ENCODE data around the gene VCL. TPM values are rescaled to one million over a fixed set of nuclear protein-coding genes. Genes with fewer than 3 reads are reported as not detected.

The VCL gene
- total RNA-seq, 1 donor from 2014 or later = 165 TPM

GRCh38 chr10:74083304-74083703, 85.4 kb downstream of the VCL start:
- ATAC-seq (no peak), DNase-seq (ENCODE audit: low spot score) (no peak)
- intact Hi-C loops (cut with DNase I) = no loop called here

DNA sequence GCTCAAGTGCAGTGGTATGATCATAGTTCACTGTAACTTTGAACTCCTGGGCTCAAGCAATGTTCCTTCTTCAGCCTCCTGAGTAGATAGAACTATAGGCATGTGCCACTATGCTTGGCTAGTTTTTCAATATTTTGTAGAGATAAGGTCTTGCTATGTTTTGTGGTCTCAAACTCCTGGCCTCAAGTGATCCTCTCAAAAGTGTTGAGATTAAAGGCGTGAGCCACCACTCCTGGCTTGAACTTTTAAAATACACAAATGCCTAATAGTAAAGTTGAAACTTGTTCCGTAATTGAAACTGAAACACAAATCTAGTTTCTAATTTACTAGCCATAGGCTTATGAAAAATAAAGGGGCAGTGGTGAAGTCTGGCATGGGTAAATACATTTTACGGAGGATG, 87.0 kb downstream of the VCL start:
- DNase-seq (ENCODE audit: low spot score) = no peak
- no peak for ATAC-seq
- intact Hi-C loops (cut with DNase I) = no loop called here

- intact Hi-C loops (cut with DNase I) = no loop called here
- DNase-seq (ENCODE audit: low spot score) (no peak), ATAC-seq (peak; percentile 23)
Measured at GRCh38 chr10:74086317-74086716, 88.4 kb downstream of the VCL start.

GRCh38 chr10:74088722-74089121, 90.8 kb downstream of the VCL start:
- DNase-seq (ENCODE audit: low spot score) (no peak), ATAC-seq (no peak)
- intact Hi-C loops (cut with DNase I) = no loop called here

- intact Hi-C loops (cut with DNase I) = no loop called here
- no peak for ATAC-seq
- DNase-seq (ENCODE audit: low spot score) = no peak
Measured at GRCh38 chr10:74092372-74092771, 94.5 kb downstream of the VCL start.

DNA sequence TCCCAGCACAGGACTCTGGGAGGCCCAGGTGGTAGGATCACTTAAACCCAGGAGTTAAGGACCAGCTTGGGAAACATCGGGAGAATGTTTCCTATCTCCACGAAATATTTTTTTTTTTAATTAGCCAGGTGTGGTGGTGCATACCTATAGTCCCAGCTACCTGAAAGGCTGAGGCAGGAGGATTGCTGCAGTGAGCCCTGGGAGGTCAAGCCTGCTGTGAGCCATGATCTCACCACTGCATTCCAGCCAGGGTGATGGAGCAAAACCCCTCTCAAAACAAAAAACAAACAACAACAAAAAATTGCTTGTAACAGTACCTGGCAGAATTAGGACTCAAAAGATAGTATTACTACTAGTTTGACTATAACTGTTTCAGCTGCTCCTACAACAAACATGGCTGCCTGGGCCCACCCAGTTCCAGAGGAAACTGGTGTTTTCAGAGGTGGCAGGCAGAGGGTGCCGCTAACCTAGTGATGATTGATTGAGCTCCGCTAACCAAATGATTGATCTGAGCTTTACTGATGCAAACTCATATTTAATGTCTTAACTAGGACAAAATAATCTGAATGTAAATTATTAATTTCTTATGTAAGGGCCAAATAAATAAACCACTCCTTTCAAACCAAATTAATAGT, 95.7 kb downstream of the VCL start:
- intact Hi-C loops (cut with DNase I) = no loop called here
- DNase-seq (ENCODE audit: low spot score) = no peak
- no peak for ATAC-seq

DNA sequence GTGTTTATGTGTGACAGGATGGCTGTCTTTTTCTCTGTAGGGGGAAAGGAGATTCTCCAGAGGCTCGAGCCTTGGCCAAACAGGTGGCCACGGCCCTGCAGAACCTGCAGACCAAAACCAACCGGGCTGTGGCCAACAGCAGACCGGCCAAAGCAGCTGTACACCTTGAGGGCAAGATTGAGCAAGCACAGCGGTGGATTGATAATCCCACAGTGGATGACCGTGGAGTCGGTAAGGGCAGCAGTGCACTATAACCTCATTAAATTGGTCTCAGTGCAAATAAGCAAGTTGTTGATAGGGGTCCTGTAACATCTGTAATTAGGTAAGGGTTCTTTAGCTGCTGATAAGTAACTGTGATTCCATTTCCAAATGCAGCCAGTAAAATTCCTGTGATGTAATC, 96.3 kb downstream of the VCL start:
- intact Hi-C loops (cut with DNase I) = no loop called here
- no peak for DNase-seq (ENCODE audit: low spot score)
- ATAC-seq = no peak

GRCh38 chr10:74096777-74097176, 98.9 kb downstream of the VCL start:
- ATAC-seq = no peak
- intact Hi-C loops (cut with DNase I) = no loop called here
- no peak for DNase-seq (ENCODE audit: low spot score)

DNA sequence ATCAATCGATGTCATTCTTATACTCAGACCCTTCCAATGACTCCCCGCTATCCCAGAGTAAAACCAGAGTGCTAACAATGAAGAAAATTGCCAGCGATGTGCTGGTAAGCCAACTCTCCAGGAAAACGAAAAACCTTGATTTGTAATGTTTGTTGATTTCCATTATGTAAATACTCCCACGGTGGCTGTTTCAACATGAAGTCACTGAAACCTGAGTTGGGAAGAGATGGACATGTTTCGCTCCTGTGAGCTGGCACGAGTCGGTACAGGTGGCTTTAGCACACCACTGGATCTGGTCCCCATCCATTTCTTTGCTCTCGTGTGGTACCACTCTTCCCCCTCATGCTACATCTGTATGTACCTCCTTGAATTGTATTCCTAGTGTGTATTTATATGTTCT, 99.9 kb downstream of the VCL start:
- intact Hi-C loops (cut with DNase I) = no loop called here
- no peak for DNase-seq (ENCODE audit: low spot score)
- no peak for ATAC-seq

- DNase-seq (ENCODE audit: low spot score) = no peak
- intact Hi-C loops (cut with DNase I) = no loop called here
- no peak for ATAC-seq
Measured at GRCh38 chr10:74099420-74099819, 101.5 kb downstream of the VCL start.

DNA sequence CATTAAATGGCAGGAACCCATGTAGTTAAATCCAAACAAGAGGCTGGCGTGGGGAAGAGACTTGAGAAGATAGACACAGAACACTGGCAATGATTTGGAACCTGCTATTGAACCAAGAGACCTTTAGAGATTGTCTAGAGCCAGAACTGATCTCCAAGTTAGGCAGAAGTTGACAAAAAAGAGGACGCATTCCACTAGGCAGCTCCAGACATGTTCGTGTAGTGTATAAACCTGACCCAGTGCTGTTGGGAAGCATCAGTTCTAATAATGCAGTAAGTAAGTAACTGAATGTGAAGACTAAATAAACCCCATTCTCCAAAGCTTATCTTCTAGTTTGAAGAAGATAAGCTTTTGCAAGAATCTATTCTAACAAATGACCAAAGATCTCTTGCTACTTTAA, 101.9 kb downstream of the VCL start:
- no peak for ATAC-seq
- intact Hi-C loops (cut with DNase I) = no loop called here
- no peak for DNase-seq (ENCODE audit: low spot score)

DNA sequence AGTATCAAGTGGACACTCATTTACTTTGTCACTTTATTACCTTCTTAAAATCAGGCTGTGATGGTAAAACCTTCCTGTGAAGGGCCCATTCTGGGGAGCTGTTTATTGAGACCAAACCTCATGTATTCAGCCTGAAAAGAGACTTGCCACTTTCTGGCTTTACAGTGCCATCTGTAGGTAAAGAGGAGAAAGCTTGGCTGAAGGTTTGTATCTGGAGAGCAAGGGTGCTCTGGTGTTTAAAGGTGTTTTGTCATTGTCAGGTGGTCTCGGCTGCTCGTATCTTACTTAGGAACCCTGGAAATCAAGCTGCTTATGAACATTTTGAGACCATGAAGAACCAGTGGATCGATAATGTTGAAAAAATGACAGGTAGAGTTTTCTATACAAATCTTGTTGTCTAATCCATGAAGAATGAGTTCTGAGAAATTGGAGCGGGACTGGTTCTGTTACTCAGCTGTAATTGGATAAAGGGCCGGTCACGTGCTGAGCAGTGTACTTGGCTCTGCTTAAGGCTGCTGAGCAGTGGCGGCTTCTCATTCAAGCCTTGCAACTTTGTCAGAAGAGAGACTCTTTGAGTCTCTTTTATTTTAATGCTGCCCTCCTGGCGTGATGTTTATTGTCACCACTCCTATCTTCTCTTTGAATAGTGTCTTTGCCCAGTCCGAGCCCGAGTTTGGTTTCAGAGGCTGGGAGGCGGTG, 105.8 kb downstream of the VCL start:
- ATAC-seq (no peak), DNase-seq (ENCODE audit: low spot score) (no peak)
- intact Hi-C loops (cut with DNase I) = no loop called here

GRCh38 chr10:74104480-74104879, 106.6 kb downstream of the VCL start:
- ATAC-seq (no peak), DNase-seq (ENCODE audit: low spot score) (no peak)
- intact Hi-C loops (cut with DNase I) = no loop called here

DNA sequence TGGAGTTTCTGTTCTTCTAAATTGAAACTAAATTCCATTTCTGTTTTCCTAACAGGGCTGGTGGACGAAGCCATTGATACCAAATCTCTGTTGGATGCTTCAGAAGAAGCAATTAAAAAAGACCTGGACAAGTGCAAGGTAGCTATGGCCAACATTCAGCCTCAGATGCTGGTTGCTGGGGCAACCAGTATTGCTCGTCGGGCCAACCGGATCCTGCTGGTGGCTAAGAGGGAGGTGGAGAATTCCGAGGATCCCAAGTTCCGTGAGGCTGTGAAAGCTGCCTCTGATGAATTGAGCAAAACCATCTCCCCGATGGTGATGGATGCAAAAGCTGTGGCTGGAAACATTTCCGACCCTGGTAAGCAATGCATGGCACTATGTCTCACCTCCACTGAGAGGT, 107.1 kb downstream of the VCL start:
- ATAC-seq (no peak), DNase-seq (ENCODE audit: low spot score) (no peak)
- intact Hi-C loops (cut with DNase I) = no loop called here

GRCh38 chr10:74107391-74107790, 109.5 kb downstream of the VCL start:
- intact Hi-C loops (cut with DNase I) = no loop called here
- no peak for DNase-seq (ENCODE audit: low spot score)

DNA sequence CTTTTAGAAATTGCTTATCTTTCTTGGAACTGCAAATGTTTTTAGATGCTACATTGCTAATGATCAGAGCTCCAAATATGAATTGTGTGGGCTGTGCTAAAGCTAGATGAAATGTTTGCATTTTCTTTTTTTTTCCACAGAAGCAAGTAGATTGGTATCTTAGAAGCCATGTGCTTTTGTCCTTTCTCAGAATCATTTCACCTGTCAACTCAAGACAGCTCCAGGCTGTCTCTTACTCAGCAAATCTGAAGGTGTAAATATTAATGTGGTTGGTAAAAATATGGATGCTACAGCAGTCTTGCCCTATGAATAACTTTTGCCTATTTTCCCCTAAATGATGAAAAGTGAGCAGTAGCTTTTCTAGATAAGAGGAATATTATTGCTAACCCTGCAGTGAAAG, 111.5 kb downstream of the VCL start:
- DNase-seq (ENCODE audit: low spot score) = no peak
- no peak for ATAC-seq
- intact Hi-C loops (cut with DNase I) = no loop called here

More at GRCh38 chr10:74107391-74107790, 109.5 kb downstream of the VCL start:
- no peak for ATAC-seq

GRCh38 chr10:74110120-74110519, 112.2 kb downstream of the VCL start:
- no peak for ATAC-seq
- no peak for DNase-seq (ENCODE audit: low spot score)
- intact Hi-C loops (cut with DNase I) = no loop called here

DNA sequence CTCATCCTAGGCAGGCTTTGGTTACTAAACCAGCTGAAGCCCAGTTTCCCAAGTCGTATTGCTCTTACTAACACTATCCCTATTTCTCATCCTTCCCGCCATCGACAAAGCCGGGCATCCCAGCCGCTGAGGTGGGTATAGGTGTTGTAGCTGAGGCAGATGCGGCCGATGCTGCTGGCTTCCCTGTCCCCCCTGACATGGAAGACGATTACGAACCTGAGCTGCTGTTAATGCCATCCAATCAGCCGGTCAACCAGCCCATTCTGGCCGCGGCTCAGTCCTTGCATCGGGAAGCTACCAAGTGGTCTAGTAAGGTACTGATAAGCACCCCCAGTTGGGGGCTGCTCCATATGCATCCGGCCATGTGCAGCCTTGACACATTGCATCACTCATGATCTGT, 113.9 kb downstream of the VCL start:
- no peak for DNase-seq (ENCODE audit: low spot score)
- intact Hi-C loops (cut with DNase I) = no loop called here
- ATAC-seq = no peak

- intact Hi-C loops (cut with DNase I) = no loop called here
- peak; percentile 26 for ATAC-seq
- DNase-seq (ENCODE audit: low spot score) = no peak
Measured at GRCh38 chr10:74113546-74113945, 115.6 kb downstream of the VCL start.

- DNase-seq (ENCODE audit: low spot score) (no peak), ATAC-seq (peak; percentile 60)
- intact Hi-C loops (cut with DNase I) = no loop called here
Measured at GRCh38 chr10:74114041-74114448, 116.1 kb downstream of the VCL start.

GRCh38 chr10:74117738-74118137, 119.8 kb downstream of the VCL start:
- intact Hi-C loops (cut with DNase I) = no loop called here
- DNase-seq (ENCODE audit: low spot score) (no peak), ATAC-seq (no peak)
